ENCODE data around the gene AGBL4.
A peak's percentile ranks its signal among the peaks of the same experiment; 100 is the strongest.

AGBL4 gene

GRCh38 chr1:48627486-48627885 lies 1396.3 kb downstream of the AGBL4 start:
- no peaks in the 10 kb centered on the region for H3K4me1 ChIP-seq (ENCODE audit: insufficient read depth, low read length)
- H3K36me3 ChIP-seq (ENCODE audit: insufficient read depth, low read length), result no peaks in the 10 kb centered on the region
- H3K9ac ChIP-seq (ENCODE audit: low read depth, low read length), result no peak overlapping the region
- no peaks in the 10 kb centered on the region for H3K9me3 ChIP-seq (ENCODE audit: control insufficient read depth, insufficient read depth, low read length)

- peak overlapping the region; percentile 49; the same call in 1 of the 2 replicates for H3K9ac ChIP-seq (ENCODE audit: low read depth, low read length)
- no peaks in the 10 kb centered on the region for H3K36me3 ChIP-seq (ENCODE audit: insufficient read depth, low read length)
- H3K9me3 ChIP-seq (ENCODE audit: control insufficient read depth, insufficient read depth, low read length), result no peaks in the 10 kb centered on the region
- peaks cover 14% of the 10 kb centered on the region for H3K4me1 ChIP-seq (ENCODE audit: insufficient read depth, low read length)
Measured at GRCh38 chr1:48619539-48619938, 1404.2 kb downstream of the AGBL4 start.

GRCh38 chr1:48617252-48617651 lies 1406.5 kb downstream of the AGBL4 start:
- peaks cover 14% of the 10 kb centered on the region for H3K4me1 ChIP-seq (ENCODE audit: insufficient read depth, low read length)
- no peak overlapping the region for H3K9ac ChIP-seq (ENCODE audit: low read depth, low read length)
- no peaks in the 10 kb centered on the region for H3K36me3 ChIP-seq (ENCODE audit: insufficient read depth, low read length)
- H3K9me3 ChIP-seq (ENCODE audit: control insufficient read depth, insufficient read depth, low read length), result no peaks in the 10 kb centered on the region

GRCh38 chr1:48616710-48617109 lies 1407.0 kb downstream of the AGBL4 start:
- H3K4me1 ChIP-seq (ENCODE audit: insufficient read depth, low read length), result peaks cover 14% of the 10 kb centered on the region
- no peaks in the 10 kb centered on the region for H3K9me3 ChIP-seq (ENCODE audit: control insufficient read depth, insufficient read depth, low read length)
- H3K9ac ChIP-seq (ENCODE audit: low read depth, low read length), result no peak overlapping the region
- H3K36me3 ChIP-seq (ENCODE audit: insufficient read depth, low read length), result no peaks in the 10 kb centered on the region

- H3K9ac ChIP-seq (ENCODE audit: low read depth, low read length), result no peak overlapping the region
- H3K4me1 ChIP-seq (ENCODE audit: insufficient read depth, low read length), result no peaks in the 10 kb centered on the region; the same call in 1 of the 2 replicates
- H3K9me3 ChIP-seq (ENCODE audit: control insufficient read depth, insufficient read depth, low read length), result no peaks in the 10 kb centered on the region
- H3K36me3 ChIP-seq (ENCODE audit: insufficient read depth, low read length), result no peaks in the 10 kb centered on the region
Measured at GRCh38 chr1:48611841-48612240, 1411.9 kb downstream of the AGBL4 start.

- Histone ChIP-seq H3K36me3 (ENCODE audit: insufficient read depth, low read length) (no peaks in the 10 kb centered on the region), H3K9me3 (ENCODE audit: control insufficient read depth, insufficient read depth, low read length) (no peaks in the 10 kb centered on the region), H3K9ac (ENCODE audit: low read depth, low read length) (no peak overlapping the region), H3K4me1 (ENCODE audit: insufficient read depth, low read length) (no peaks in the 10 kb centered on the region; the same call in 1 of the 2 replicates)
Measured at GRCh38 chr1:48610628-48611542, 1412.9 kb downstream of the AGBL4 start.

- no peaks in the 10 kb centered on the region; the same call in 1 of the 2 replicates for H3K4me1 ChIP-seq (ENCODE audit: insufficient read depth, low read length)
- no peak overlapping the region for H3K9ac ChIP-seq (ENCODE audit: low read depth, low read length)
- H3K36me3 ChIP-seq (ENCODE audit: insufficient read depth, low read length), result no peaks in the 10 kb centered on the region
- no peaks in the 10 kb centered on the region for H3K9me3 ChIP-seq (ENCODE audit: control insufficient read depth, insufficient read depth, low read length)
Measured at GRCh38 chr1:48608882-48609281, 1414.9 kb downstream of the AGBL4 start.

- Histone ChIP-seq H3K36me3 (ENCODE audit: insufficient read depth, low read length) (no peaks in the 10 kb centered on the region), H3K9me3 (ENCODE audit: control insufficient read depth, insufficient read depth, low read length) (no peaks in the 10 kb centered on the region), H3K4me1 (ENCODE audit: insufficient read depth, low read length) (no peaks in the 10 kb centered on the region)
Measured at GRCh38 chr1:48603222-48603621, 1420.5 kb downstream of the AGBL4 start.

GRCh38 chr1:48602349-48602748 lies 1421.4 kb downstream of the AGBL4 start:
- no peaks in the 10 kb centered on the region for H3K4me1 ChIP-seq (ENCODE audit: insufficient read depth, low read length)

More at GRCh38 chr1:48603222-48603621, 1420.5 kb downstream of the AGBL4 start:
- H3K9ac ChIP-seq (ENCODE audit: low read depth, low read length), result no peak overlapping the region

GRCh38 chr1:48600182-48600581 lies 1423.6 kb downstream of the AGBL4 start:
- Histone ChIP-seq H3K36me3 (ENCODE audit: insufficient read depth, low read length) (no peaks in the 10 kb centered on the region), H3K9me3 (ENCODE audit: control insufficient read depth, insufficient read depth, low read length) (no peaks in the 10 kb centered on the region), H3K9ac (ENCODE audit: low read depth, low read length) (no peak overlapping the region), H3K4me1 (ENCODE audit: insufficient read depth, low read length) (peaks cover 12% of the 10 kb centered on the region; the same call in 1 of the 2 replicates)

More at GRCh38 chr1:48602349-48602748, 1421.4 kb downstream of the AGBL4 start:
- Histone ChIP-seq H3K9me3 (ENCODE audit: control insufficient read depth, insufficient read depth, low read length) (no peaks in the 10 kb centered on the region), H3K9ac (ENCODE audit: low read depth, low read length) (no peak overlapping the region), H3K36me3 (ENCODE audit: insufficient read depth, low read length) (no peaks in the 10 kb centered on the region)

- H3K4me1 ChIP-seq (ENCODE audit: insufficient read depth, low read length), result peaks cover 16% of the 10 kb centered on the region; the same call in 1 of the 2 replicates
- H3K9me3 ChIP-seq (ENCODE audit: control insufficient read depth, insufficient read depth, low read length), result no peaks in the 10 kb centered on the region
- H3K9ac ChIP-seq (ENCODE audit: low read depth, low read length), result no peak overlapping the region
- no peaks in the 10 kb centered on the region for H3K36me3 ChIP-seq (ENCODE audit: insufficient read depth, low read length)
Measured at GRCh38 chr1:48597663-48598062, 1426.1 kb downstream of the AGBL4 start.

- Histone ChIP-seq H3K9me3 (ENCODE audit: control insufficient read depth, insufficient read depth, low read length) (no peaks in the 10 kb centered on the region), H3K4me1 (ENCODE audit: insufficient read depth, low read length) (peaks cover 16% of the 10 kb centered on the region; the same call in 1 of the 2 replicates), H3K9ac (ENCODE audit: low read depth, low read length) (no peak overlapping the region), H3K36me3 (ENCODE audit: insufficient read depth, low read length) (no peaks in the 10 kb centered on the region)
Measured at GRCh38 chr1:48596046-48596445, 1427.7 kb downstream of the AGBL4 start.

GRCh38 chr1:48595613-48596012 lies 1428.1 kb downstream of the AGBL4 start:
- H3K36me3 ChIP-seq (ENCODE audit: insufficient read depth, low read length), result no peaks in the 10 kb centered on the region
- no peak overlapping the region for H3K9ac ChIP-seq (ENCODE audit: low read depth, low read length)
- H3K4me1 ChIP-seq (ENCODE audit: insufficient read depth, low read length), result peaks cover 16% of the 10 kb centered on the region; the same call in 1 of the 2 replicates
- H3K9me3 ChIP-seq (ENCODE audit: control insufficient read depth, insufficient read depth, low read length), result no peaks in the 10 kb centered on the region

- Histone ChIP-seq H3K36me3 (ENCODE audit: insufficient read depth, low read length) (no peaks in the 10 kb centered on the region), H3K9me3 (ENCODE audit: control insufficient read depth, insufficient read depth, low read length) (no peaks in the 10 kb centered on the region)
Measured at GRCh38 chr1:48592330-48592729, 1431.4 kb downstream of the AGBL4 start.

GRCh38 chr1:48591181-48591580 lies 1432.6 kb downstream of the AGBL4 start:
- Histone ChIP-seq H3K36me3 (ENCODE audit: insufficient read depth, low read length) (no peaks in the 10 kb centered on the region), H3K9me3 (ENCODE audit: control insufficient read depth, insufficient read depth, low read length) (no peaks in the 10 kb centered on the region), H3K4me1 (ENCODE audit: insufficient read depth, low read length) (peaks cover 14% of the 10 kb centered on the region; the same call in 1 of the 2 replicates), H3K9ac (ENCODE audit: low read depth, low read length) (no peak overlapping the region)

More at GRCh38 chr1:48592330-48592729, 1431.4 kb downstream of the AGBL4 start:
- H3K4me1 ChIP-seq (ENCODE audit: insufficient read depth, low read length), result peaks cover 16% of the 10 kb centered on the region; the same call in 1 of the 2 replicates
- H3K9ac ChIP-seq (ENCODE audit: low read depth, low read length), result no peak overlapping the region

Data from ES-I3 (cell line).